Epithelial cell of proximal tubule (primary cell): ENCODE data around the gene AGBL1. TPM values are rescaled to one million over a fixed set of nuclear protein-coding genes. Genes with fewer than 3 reads are reported as not detected.
"Not testable (repeated sequence)": the region's sequence is repeated elsewhere in the genome, so short reads cannot be mapped to it uniquely, and the experiment has no call there.

Source experiments
- DNase-seq: peaks from one replicate; pipeline ENCODE4 v3.0.0-alpha.2; 2011; ENCODE audit warnings: low read depth
- H3K4me3 ChIP-seq: 2 replicates; pipeline ENCODE4 v1.5.1; 2011; ENCODE audit warnings: low read depth, mild to moderate bottlenecking, low read length
- total RNA-seq: library from RNA; depleted of rRNA; stranded (reverse); fragments of >200 nt; gene quantifications from 2 replicates; pipeline ENCODE4 v1.2.3, GENCODE V29; 2015
- TF ChIP-seq, protein P1 (sequence below): conservative IDR thresholded peaks from 2 replicates; pipeline ENCODE4 v1.5.1; 2012; ENCODE audit warnings: low read depth, mild to moderate bottlenecking, low read length

Gene AGBL1
- total RNA-seq, 1 donor from 2014 or later, result not detected

DNA sequence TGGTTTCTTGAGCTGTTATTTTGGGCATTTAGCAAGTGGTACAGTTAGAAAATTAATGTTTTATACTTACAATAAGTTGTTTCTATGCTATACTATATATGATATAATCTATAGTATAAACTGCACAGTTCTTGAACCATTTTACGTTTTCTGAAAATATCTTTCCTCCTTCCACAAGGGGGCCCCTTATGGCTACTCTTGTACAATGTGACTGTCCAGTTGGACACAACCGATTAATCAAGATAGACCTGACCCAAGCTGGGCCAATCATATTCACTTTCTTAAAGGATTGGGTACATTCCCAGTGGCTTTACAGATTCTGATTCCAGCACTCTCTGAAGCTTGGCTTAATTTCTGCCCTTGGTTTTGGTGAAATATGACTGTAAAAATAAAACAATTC is 953.4 kb downstream of the AGBL1 start:
- DNase-seq, result no peak
- no peak overlapping the region for H3K4me3 ChIP-seq
- TF ChIP-seq, protein P1, sequence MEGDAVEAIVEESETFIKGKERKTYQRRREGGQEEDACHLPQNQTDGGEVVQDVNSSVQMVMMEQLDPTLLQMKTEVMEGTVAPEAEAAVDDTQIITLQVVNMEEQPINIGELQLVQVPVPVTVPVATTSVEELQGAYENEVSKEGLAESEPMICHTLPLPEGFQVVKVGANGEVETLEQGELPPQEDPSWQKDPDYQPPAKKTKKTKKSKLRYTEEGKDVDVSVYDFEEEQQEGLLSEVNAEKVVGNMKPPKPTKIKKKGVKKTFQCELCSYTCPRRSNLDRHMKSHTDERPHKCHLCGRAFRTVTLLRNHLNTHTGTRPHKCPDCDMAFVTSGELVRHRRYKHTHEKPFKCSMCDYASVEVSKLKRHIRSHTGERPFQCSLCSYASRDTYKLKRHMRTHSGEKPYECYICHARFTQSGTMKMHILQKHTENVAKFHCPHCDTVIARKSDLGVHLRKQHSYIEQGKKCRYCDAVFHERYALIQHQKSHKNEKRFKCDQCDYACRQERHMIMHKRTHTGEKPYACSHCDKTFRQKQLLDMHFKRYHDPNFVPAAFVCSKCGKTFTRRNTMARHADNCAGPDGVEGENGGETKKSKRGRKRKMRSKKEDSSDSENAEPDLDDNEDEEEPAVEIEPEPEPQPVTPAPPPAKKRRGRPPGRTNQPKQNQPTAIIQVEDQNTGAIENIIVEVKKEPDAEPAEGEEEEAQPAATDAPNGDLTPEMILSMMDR, result peak; percentile 19

DNA sequence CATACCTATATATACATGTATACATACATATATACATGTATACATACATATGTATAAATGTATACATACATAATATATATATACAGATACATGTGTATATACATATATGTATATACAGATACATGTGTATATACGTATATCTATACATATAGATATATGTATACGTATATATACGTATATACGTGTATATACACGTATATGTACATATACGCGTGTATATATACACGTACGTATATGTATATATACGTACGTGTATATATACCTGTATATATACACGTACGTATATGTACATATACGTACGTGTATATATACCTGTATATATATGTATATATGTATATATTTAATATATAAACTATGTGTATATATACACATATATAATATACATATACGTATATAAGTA is 955.2 kb downstream of the AGBL1 start:
- TF ChIP-seq, protein P1, result no peak
- H3K4me3 ChIP-seq, result no peak overlapping the region
- no peak for DNase-seq

DNA sequence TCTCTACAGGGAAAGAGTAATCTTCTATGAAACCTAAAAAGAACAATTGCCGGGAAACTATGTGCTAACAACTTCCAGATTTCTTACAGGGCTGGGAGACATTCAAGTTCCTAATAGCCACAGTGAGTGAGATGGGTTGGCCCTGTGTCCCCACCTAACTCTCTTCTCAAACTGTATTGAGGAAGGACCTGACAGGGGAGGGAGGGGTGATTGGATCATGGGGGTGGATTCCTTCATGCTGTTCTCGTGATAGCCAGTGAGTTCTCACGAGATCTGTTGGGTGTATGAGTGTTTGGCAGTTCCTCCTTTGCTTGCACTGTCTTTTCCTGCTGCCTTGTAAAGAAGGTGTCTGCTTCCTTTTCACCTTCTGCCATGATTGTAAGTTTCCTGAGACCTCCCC is 958.7 kb downstream of the AGBL1 start:
- DNase-seq, result no peak
- TF ChIP-seq, protein P1, result no peak
- no peak overlapping the region for H3K4me3 ChIP-seq

DNA sequence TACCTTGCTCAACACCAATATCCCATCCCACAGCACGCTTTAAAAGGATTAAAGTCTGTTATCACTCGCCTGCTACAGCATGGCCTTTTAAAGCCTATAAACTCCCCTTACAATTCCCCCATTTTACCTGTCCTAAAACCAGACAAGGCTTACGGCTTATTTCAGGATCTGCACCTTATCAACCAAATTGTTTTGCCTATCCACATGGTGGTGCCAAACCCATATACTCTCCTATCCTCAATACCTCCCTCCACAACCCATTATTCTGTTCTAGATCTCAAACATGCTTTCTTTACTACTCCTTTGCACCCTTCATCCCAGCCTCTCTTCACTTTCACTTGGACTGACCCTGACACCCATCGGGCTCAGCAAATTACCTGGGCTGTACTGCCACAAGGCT is 962.9 kb downstream of the AGBL1 start:
- not testable (repeated sequence) for DNase-seq, H3K4me3 ChIP-seq

DNA sequence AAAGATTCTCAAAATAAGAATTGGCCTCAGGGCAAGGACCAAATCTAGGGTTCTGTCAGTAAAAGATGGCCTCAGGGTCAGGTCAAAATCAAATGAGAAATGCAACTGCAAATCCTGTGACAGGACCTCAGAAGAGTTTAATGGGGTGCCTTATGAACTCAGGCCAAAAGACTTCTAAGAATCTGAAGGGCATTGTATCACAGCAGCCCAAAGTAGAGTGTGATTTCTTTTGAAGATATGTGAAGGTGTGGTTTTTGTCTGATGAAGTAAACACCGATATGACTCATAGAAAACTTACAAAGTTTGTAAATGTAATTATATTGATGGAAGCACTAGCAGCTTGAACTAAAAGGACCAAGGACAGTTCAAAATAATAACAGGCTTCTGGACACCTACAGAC is 966.1 kb downstream of the AGBL1 start:
- DNase-seq, result no peak
- H3K4me3 ChIP-seq, result no peak overlapping the region
- TF ChIP-seq, protein P1, result no peak

DNA sequence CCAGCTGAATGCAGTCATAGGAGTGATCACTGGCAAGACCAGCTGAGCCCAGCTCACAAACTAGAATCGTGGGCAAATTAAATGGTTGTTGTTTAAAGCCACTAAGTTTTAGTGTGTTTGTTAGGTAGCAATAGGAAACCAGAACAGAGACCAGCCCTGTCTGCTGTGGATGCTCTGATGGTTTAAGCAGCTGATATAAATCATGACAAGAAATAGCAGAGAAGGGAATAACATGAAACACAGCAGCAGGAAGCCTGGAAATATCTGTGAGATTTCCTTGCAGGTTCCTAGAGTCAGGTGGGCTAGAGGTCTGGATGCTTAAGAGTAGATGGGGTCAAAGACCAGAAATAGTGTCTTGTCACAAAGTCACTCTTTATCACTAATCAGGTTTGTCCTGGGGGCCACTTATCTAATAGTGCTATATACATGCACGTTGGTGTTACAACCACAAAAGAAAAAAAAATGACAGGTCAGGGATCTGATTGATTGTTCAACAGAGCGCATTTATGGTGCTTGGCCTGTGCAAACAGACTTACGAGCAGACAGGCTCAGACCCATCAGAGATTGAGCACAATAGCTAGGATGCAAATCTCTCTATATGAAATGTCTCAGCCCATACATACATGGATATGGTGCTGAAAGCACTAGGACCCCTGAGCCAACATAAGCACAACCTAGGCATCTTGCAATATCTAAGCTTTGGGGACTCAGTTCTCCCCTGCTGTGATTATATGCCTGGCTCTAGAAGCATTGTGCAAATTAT is 967.7 kb downstream of the AGBL1 start:
- no peak for DNase-seq
- no peak overlapping the region for H3K4me3 ChIP-seq
- TF ChIP-seq, protein P1, result no peak
